Activated CD4-positive, CD25-positive, alpha-beta regulatory T cell treated with anti-CD3 and anti-CD28 coated beads, Interleukin-2, amount 50 U/mL, for 16 hours (primary cell): ENCODE results near the gene FAM53B.

Experiments
- DNase-seq: peaks from one replicate; pipeline ENCODE4 v3.0.0-alpha.2; 2020; ENCODE audit warnings: low read depth, low spot score

The FAM53B gene

GRCh38 chr10:124665091-124665490 lies 79.1 kb downstream of the FAM53B start:
- DNase-seq: no peak

GRCh38 chr10:124663766-124664360 lies 80.3 kb downstream of the FAM53B start:
- no peak for DNase-seq

- DNase-seq: no peak
Observed at GRCh38 chr10:124663228-124663627, 81.0 kb downstream of the FAM53B start.

GRCh38 chr10:124661660-124662180 lies 82.5 kb downstream of the FAM53B start:
- no peak for DNase-seq

- DNase-seq: no peak
Observed at GRCh38 chr10:124660404-124661125, 83.6 kb downstream of the FAM53B start.

GRCh38 chr10:124659380-124659779 lies 84.8 kb downstream of the FAM53B start:
- no peak for DNase-seq

- no peak for DNase-seq
Observed at GRCh38 chr10:124658591-124659242, 85.5 kb downstream of the FAM53B start.

- DNase-seq: no peak
Observed at GRCh38 chr10:124657806-124658205, 86.4 kb downstream of the FAM53B start.

GRCh38 chr10:124656541-124656940 lies 87.6 kb downstream of the FAM53B start:
- no peak for DNase-seq

- DNase-seq: no peak
Observed at GRCh38 chr10:124656113-124656490, 88.1 kb downstream of the FAM53B start.

GRCh38 chr10:124655191-124656112 lies 88.7 kb downstream of the FAM53B start:
- DNase-seq: no peak

GRCh38 chr10:124654686-124655085 lies 89.5 kb downstream of the FAM53B start:
- no peak for DNase-seq

- no peak for DNase-seq
Observed at GRCh38 chr10:124653811-124654651, 90.1 kb downstream of the FAM53B start.

GRCh38 chr10:124653311-124653710 lies 90.9 kb downstream of the FAM53B start:
- DNase-seq: no peak

GRCh38 chr10:124652701-124653100 lies 91.5 kb downstream of the FAM53B start:
- DNase-seq: no peak

GRCh38 chr10:124652200-124652599 lies 92.0 kb downstream of the FAM53B start:
- DNase-seq: no peak

GRCh38 chr10:124651402-124651891 lies 92.7 kb downstream of the FAM53B start:
- DNase-seq: no peak

- peak; percentile 55 for DNase-seq
Observed at GRCh38 chr10:124650820-124651401, 93.3 kb downstream of the FAM53B start.

GRCh38 chr10:124650263-124650662 lies 93.9 kb downstream of the FAM53B start:
- DNase-seq: no peak

GRCh38 chr10:124649214-124649613 lies 95.0 kb downstream of the FAM53B start:
- DNase-seq: no peak
